NCI-H2196 treated with DMSO at 0.1 percent for 48 hours (cell line): ENCODE measurements around the gene PCNT.

Experiments used
- DNase-seq: peaks from one replicate; lab custom pipeline; 2025; ENCODE audit not compliant: unreplicated experiment; lab: John Stamatoyannopoulos, UW

Gene PCNT

GRCh38 chr21:46328151-46328550 lies 4.2 kb downstream of the PCNT start:
- no peak for DNase-seq

- no peak for DNase-seq
Observed at GRCh38 chr21:46329796-46330195, 5.8 kb downstream of the PCNT start.

DNA sequence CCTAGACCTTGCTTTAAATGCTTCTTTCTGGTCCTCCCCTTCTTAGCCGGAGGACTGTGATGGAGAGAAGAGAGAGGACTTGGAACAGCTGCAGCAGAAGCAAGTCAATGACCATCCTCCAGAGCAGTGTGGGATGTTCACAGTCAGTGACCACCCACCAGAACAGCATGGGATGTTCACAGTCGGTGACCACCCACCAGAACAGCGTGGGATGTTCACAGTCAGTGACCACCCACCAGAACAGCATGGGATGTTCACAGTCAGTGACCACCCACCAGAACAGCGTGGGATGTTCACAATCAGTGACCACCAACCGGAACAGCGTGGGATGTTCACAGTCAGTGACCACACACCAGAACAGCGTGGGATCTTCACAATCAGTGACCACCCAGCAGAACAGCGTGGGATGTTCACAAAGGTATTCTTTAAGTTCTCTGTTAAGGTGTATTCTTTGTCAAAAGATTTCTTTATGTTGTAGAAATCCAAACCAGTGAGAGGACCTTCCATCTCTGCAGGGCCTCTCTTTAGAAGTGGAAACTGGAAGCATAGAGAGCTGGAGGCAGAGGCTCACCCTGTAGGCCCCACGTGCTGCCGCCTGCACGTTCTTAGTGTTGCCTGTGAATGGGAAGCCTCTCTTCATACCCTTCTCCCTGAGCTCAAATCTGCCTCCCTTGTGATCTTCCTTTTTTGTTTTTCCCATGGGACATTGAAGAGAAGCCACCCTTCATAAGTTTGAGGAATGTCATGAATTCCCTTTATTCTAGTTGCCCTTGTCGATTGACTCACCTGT lies 10.6 kb downstream of the PCNT start:
- no peak for DNase-seq

DNA sequence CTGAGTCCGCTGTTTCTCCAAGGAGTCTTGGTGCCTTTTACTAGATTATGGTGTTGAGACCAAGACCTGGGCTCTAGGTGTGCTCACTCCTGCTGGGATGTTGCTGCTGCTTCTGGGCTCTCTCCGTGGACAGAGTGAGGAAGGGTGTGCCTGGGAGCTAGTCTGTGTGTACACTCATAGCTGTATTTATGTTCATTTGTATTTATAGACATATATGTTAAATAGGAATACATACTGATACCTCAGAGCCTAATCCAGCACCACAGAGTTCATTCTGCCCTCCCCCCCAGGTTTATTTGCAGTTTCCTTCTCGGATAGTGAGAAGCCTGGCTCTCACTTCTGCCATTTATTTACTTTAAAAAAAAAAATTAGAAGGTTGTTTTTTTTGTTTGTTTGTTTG lies 12.6 kb downstream of the PCNT start:
- no peak for DNase-seq

DNA sequence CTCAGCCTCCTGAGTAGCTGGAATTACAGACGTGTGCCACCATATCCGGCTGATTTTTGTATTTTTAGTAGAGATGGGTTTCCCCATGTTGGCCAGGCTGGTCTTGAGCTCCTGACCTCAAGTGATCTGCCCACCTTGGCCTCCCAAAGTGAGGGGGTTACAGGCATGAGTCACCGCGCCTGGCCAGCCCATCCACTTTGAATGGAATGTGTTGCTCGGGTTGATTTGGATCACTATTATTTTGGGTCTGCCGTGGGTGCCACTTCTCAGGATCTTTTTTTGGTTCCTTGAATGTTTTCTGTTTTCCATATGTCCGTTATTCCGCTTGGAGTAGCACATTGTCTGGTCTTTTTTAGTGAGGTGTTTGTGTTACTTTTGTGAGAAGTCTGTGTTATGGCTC lies 17.0 kb downstream of the PCNT start:
- no peak for DNase-seq

- DNase-seq, result no peak
Observed at GRCh38 chr21:46344219-46344915, 20.4 kb downstream of the PCNT start.

GRCh38 chr21:46345861-46346260 lies 21.9 kb downstream of the PCNT start:
- DNase-seq, result no peak

- DNase-seq, result no peak
Observed at GRCh38 chr21:46346296-46347202, 22.6 kb downstream of the PCNT start.

DNA sequence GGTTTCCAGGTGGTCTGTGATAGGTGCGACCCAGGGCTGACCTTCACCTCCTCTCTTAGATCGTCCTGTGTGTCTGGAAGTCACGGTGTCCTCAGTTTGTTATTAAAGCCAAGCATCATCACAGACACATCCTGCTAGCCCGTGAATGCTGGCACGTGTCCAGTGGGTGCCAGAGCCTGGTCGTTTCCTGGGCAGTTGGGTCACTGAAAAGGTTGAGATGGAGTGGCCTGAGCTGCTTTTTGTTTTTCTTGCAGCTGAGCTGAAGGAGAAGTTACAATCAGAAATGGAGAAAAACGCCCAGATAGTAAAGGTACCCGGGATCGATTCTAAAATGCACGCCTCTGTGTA lies 23.2 kb downstream of the PCNT start:
- DNase-seq, result no peak

GRCh38 chr21:46347791-46348381 lies 23.9 kb downstream of the PCNT start:
- no peak for DNase-seq

DNA sequence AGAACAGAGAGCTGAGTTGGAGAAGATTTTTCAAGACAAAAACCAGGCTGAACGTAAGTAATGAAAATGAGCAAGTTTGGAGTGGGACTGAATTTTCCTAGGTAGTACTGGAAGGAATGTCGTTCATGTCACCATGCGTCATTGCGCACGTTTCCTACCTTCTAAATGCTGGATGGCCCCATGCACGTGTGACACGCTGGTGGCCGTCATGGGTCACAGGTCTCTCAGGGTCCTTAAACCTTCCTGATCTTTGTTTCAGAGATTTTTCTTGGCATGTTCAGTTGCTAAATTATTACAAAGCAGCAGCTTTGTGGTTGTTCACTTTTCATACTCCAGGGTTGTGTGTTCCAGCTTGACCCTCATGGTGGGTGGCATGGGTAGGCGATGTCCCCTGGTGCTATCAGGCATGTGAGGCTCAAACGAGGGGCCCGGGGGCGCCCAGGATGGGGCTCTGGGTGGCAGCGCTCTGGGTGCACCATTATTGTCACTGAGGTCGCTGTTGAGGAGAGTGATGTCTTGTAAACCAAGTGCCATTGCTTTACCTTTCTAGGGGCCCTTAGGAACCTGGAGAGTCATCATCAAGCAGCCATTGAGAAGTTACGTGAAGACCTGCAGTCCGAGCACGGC lies 25.3 kb downstream of the PCNT start:
- DNase-seq, result no peak

DNA sequence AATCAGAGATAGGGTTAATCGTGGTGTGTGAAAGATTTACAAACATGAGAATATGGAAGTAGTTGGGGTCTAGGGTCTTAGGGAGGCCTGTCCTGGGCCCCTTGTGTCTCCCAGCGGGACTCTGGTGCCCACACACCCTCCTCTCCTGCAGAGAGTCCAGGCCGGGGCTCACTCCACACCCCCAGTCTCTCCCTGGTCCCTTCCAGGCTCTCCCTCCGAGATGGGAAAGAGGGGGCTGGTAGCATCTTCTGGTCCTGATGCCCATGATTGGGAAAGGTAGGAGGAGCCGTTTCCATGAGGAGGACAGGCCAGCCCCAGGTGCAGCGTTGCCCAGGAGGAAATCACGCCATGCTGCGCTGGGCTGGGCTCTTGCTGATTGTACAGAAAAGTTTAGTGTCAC lies 26.6 kb downstream of the PCNT start:
- no peak for DNase-seq

GRCh38 chr21:46350981-46351380 lies 27.0 kb downstream of the PCNT start:
- DNase-seq, result no peak

GRCh38 chr21:46351476-46352163 lies 27.7 kb downstream of the PCNT start:
- no peak for DNase-seq

DNA sequence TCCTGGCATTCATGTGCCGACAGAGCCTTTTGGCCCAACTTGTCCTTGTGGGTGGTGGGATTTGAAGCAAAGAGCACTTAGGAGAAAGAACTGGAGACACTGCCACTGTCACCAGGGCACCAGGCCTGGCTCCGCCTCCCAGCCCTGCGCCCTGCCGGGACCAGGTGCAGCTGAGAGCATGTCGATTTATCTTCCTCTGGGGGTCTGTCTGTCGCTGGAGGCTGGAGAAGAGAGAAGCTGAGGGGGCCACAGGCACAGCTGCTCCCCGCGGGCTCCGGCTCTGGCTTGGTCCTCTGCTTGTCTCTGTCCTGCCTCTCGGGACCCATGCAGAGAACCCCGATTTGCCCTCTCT lies 28.2 kb downstream of the PCNT start:
- DNase-seq, result no peak

GRCh38 chr21:46352913-46353312 lies 29.0 kb downstream of the PCNT start:
- DNase-seq, result no peak

GRCh38 chr21:46354046-46354445 lies 30.1 kb downstream of the PCNT start:
- DNase-seq, result no peak

- no peak for DNase-seq
Observed at GRCh38 chr21:46354518-46354917, 30.6 kb downstream of the PCNT start.

GRCh38 chr21:46355161-46356004 lies 31.4 kb downstream of the PCNT start:
- DNase-seq, result no peak

- DNase-seq, result no peak
Observed at GRCh38 chr21:46356005-46356338, 32.0 kb downstream of the PCNT start.
